Progenitor cell of endocrine pancreas (in vitro differentiated cells): ENCODE results near the gene NPM1. TPM values are rescaled to one million over a fixed set of nuclear protein-coding genes. Genes with fewer than 3 reads are reported as not detected.
"Not testable (repeated sequence)": the region's sequence is repeated elsewhere in the genome, so short reads cannot be mapped to it uniquely, and the experiment has no call there.

Experiments used
- DNase-seq: peaks from one replicate; pipeline ENCODE4 v3.0.0; 2021; ENCODE audit warnings: low spot score; ENCODE audit not compliant: unreplicated experiment
- H3K27ac Mint-ChIP-seq: 2 replicates; pipeline ENCODE4 v1.8.0; 2021; ENCODE audit warnings: mild to moderate bottlenecking, moderate library complexity, mixed read lengths
- H3K27me3 Mint-ChIP-seq: 2 replicates; pipeline ENCODE4 v1.8.0; 2021; ENCODE audit warnings: mixed read lengths
- H3K36me3 Mint-ChIP-seq: 2 replicates; pipeline ENCODE4 v1.8.0; 2022; ENCODE audit warnings: mixed read lengths; ENCODE audit not compliant: insufficient read depth
- H3K4me1 Mint-ChIP-seq: 2 replicates; pipeline ENCODE4 v1.8.0; 2021; ENCODE audit warnings: low read depth, mixed read lengths
- H3K4me3 Mint-ChIP-seq: 2 replicates; pipeline ENCODE4 v1.8.0; 2021; ENCODE audit warnings: low read depth, mild to moderate bottlenecking, moderate library complexity, mixed read lengths
- H3K9me3 Mint-ChIP-seq: 2 replicates; pipeline ENCODE4 v1.8.0; 2021; ENCODE audit warnings: low read depth, mixed read lengths
- total RNA-seq: library from RNA; stranded (reverse); gene quantifications from 2 replicates; pipeline ENCODE4 v1.2.1, GENCODE V29; 2021
- TF ChIP-seq, protein P1 (sequence below): fragments of 200-600 bp; sonication (generic); IDR thresholded peaks from one replicate; pipeline ENCODE4 v1.5.0; 2021; ENCODE audit warnings: antibody characterized with exemption, mild to moderate bottlenecking; ENCODE audit not compliant: unreplicated experiment

Gene NPM1
- total RNA-seq, 1 donor from 2014 or later, result 1,367 TPM

DNA sequence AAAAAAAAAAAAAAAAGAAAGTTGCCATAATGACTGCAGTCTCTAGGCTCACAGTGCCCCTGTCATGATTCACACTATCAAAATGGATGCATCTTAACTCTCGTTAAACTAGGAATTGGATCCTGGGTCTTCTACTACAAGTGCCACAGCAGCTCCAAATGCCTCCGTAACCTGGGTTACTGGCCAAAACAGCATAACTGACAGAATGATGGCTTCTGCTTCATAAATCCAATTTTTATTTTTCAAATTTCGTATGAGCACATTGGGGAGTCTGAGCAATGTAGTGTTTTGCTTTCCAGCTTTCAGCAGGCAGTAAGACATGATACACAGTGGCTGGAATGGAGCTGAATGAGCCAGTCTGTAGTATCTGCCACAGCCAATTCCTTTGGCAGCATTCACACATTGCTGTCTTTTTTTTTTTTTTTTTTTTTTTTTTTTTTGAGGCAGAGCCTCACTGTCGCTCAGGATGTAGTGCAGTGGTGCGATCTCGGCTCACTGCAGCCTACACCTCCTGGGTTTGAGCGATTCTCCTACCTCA is 36.0 kb upstream of the NPM1 start:
- Mint-ChIP-seq H3K9me3 (no peaks in the 10 kb centered on the region), H3K27me3 (peaks cover 4% of the 10 kb centered on the region), H3K27ac (no peak overlapping the region), H3K36me3 (no peaks in the 10 kb centered on the region), H3K4me3 (no peak overlapping the region), H3K4me1 (no peaks in the 10 kb centered on the region)
- no peak for DNase-seq
- TF ChIP-seq, protein P1, sequence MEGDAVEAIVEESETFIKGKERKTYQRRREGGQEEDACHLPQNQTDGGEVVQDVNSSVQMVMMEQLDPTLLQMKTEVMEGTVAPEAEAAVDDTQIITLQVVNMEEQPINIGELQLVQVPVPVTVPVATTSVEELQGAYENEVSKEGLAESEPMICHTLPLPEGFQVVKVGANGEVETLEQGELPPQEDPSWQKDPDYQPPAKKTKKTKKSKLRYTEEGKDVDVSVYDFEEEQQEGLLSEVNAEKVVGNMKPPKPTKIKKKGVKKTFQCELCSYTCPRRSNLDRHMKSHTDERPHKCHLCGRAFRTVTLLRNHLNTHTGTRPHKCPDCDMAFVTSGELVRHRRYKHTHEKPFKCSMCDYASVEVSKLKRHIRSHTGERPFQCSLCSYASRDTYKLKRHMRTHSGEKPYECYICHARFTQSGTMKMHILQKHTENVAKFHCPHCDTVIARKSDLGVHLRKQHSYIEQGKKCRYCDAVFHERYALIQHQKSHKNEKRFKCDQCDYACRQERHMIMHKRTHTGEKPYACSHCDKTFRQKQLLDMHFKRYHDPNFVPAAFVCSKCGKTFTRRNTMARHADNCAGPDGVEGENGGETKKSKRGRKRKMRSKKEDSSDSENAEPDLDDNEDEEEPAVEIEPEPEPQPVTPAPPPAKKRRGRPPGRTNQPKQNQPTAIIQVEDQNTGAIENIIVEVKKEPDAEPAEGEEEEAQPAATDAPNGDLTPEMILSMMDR, result no peak

DNA sequence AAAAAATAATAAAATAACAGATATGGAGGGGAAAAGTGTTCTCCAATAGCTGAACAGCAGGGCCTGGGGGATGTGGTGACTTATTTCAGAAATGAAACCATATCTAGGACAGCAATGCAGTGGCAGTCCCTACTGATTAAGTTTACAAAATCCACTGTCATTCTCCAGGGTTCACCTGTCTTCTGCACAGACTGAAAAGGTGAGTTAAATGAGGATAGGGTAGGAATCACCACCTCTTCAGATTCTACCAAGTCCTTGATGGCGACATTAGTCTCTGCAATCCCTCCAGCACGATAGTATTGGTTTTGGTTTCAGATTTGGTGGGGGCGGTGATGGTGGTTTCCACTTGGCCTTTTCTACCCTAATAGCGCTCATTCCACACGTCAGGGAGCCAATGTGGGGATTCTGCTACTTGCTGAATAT is 32.3 kb upstream of the NPM1 start:
- Mint-ChIP-seq H3K27ac (no peak overlapping the region), H3K36me3 (no peaks in the 10 kb centered on the region), H3K27me3 (no peaks in the 10 kb centered on the region), H3K9me3 (no peaks in the 10 kb centered on the region), H3K4me3 (no peak overlapping the region), H3K4me1 (no peaks in the 10 kb centered on the region)
- no peak for DNase-seq
- TF ChIP-seq, protein P1, result no peak

DNA sequence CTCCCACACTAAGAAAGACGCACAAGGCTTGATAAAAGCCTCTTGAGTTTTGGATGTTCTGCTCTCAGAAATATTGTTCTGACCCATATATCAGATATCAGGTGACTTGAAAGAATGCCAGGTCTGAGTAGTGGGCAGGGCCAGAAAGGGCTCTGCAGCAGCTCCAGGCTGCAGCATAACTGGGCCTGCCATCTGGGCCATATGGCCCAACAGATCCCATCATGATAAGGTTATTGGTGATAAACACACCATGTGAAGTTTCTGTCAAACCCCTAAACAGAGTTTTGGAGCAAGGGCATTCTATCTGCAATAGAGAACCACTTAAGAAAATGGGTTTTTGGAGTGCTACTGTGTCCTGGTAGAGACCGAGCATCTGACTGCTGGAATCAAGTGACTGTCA is 29.8 kb upstream of the NPM1 start:
- no peaks in the 10 kb centered on the region for H3K9me3 Mint-ChIP-seq
- H3K27me3 Mint-ChIP-seq, result no peaks in the 10 kb centered on the region
- H3K4me1 Mint-ChIP-seq, result no peaks in the 10 kb centered on the region
- H3K36me3 Mint-ChIP-seq, result no peaks in the 10 kb centered on the region
- no peak overlapping the region for H3K4me3 Mint-ChIP-seq
- H3K27ac Mint-ChIP-seq, result no peak overlapping the region
- no peak for DNase-seq
- TF ChIP-seq, protein P1, result no peak

DNA sequence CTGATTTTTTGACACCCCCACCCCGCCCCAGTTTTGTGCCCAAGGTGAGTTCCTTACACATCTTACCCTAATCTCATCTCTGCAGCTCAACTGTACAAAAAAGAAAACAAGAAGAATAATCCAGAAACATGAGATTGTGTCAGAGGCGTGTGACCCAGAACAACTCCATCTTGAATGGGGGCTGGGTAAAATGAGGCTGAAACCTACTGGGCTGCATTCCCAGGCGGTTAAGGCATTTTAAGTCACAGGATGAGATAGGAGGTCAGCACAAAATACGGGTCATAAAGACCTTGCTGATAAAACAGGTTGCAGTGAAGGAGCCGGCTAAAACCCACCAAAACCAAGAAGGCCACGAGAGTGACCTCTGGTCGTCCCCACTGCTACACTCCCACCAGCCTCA is 26.5 kb upstream of the NPM1 start:
- H3K27ac Mint-ChIP-seq, H3K4me3 Mint-ChIP-seq, H3K27me3 Mint-ChIP-seq, DNase-seq, H3K4me1 Mint-ChIP-seq, H3K36me3 Mint-ChIP-seq, H3K9me3 Mint-ChIP-seq: not testable (repeated sequence)

DNA sequence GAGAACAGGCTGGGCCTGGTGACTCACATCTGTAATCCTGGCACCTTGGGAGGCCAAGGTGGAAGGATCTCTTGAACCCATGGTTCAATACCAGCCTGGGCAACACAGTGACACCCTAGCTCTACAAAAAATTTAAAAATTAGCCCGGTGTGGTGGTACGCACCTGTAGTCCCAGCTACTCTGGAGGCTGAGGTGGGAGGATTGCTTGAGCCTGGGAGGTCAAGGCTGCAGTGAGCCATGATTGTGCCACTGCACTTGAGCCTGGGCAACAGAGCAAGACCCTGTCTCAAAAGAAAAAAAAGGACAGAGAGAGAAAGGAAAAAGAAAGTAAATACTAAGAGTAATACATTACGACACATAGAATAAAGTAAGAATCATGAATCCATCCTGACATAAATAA is 24.4 kb upstream of the NPM1 start:
- H3K27me3 Mint-ChIP-seq, H3K9me3 Mint-ChIP-seq, H3K27ac Mint-ChIP-seq, H3K36me3 Mint-ChIP-seq, H3K4me3 Mint-ChIP-seq, DNase-seq, H3K4me1 Mint-ChIP-seq: not testable (repeated sequence)

DNA sequence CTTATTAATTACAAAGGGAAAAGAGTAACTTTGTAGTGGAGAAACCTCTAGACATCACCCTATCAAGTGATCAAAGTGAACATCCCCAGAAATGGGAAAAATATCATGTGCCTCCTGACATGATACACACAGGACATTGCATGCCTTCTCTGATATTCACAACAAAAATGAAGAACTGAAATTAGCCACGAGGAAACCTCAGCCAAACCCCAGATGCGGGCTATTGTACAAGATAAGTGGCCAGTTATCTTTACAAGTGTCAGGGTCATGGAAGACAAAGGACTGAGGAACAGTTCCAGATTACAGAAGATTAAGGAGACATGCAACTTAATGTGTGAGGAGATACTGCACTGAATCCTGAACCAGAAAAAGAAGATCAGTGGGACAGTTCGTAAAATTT is 23.8 kb upstream of the NPM1 start:
- H3K9me3 Mint-ChIP-seq, result no peaks in the 10 kb centered on the region

More for the DNA sequence above, 23.8 kb upstream of the NPM1 start:
- Mint-ChIP-seq H3K4me1 (no peaks in the 10 kb centered on the region), H3K36me3 (no peaks in the 10 kb centered on the region), H3K4me3 (no peak overlapping the region), H3K27ac (no peak overlapping the region), H3K27me3 (peaks cover 10% of the 10 kb centered on the region)
- TF ChIP-seq, protein P1, result no peak
- DNase-seq, result no peak
